ENCODE results near the gene MALL.
"Not testable (repeated sequence)": the region's sequence is repeated elsewhere in the genome, so short reads cannot be mapped to it uniquely, and the experiment has no call there.

DNA sequence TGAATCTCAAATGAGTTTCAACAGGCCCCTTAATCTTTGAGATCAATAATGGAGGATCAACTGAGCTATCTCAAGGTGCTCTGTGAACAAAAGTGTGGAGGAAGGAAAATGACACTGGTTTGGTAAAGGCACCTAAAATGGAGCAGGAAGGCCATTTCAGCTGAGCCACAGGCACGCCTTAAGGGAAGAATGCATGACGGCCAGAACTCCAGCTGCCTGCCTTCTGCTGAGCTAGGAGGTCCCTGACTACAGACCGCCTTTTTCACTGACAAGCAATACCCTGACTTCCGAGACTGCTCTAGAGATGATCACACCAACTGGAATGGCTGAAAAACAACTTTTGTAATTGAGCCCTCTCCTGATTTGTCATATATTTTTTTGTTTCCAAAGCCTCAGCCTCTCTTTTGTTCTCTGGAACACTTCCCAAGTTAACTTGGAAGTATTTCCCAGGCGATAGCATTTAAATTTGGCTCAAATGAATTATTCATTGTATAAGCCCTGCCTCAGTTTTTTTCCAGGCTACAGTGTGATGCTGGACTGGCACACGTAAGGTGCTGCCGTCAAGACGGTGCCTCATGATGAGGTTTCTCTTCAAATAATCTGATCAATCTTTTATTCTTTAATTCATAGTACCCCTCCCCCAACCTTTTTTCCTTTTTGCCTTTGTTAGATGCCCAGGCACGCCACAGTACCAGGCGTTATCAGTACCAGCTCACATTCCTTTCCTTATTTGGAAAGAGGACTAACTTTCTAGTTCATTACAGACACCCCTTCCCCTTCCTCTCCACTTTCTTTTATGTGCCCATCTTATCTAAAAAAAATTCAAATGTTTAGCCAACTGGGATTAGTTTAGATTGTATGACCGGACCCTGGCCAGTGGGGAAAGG is 60.9 kb downstream of the MALL start:
- TF ChIP-seq EZH2 (IDR thresholded peaks at IDR 0.05); POLR2AphosphoS5 (IDR thresholded peaks at IDR 0.05; ENCODE audit: borderline replicate concordance, low read depth, low read length): not testable (repeated sequence)
